K562 (cell line): ENCODE measurements around the gene TAF11. TPM values are rescaled to one million over a fixed set of nuclear protein-coding genes. Genes with fewer than 3 reads are reported as not detected.

Experiments used
- BCL6 ChIP-seq: fragments of 250-450 bp; sonication (Bioruptor Pico); IDR thresholded peaks from 2 replicates; pipeline ENCODE4 v1.4.0; 2020
- CREB3 ChIP-seq: fragments of 450-650 bp; conservative IDR thresholded peaks from 2 replicates; pipeline ENCODE4 v1.6.1; 2016; ENCODE audit warnings: missing genetic modification characterization, low read depth, mild to moderate bottlenecking, missing compliant biosample characterization, moderate library complexity
- DEAF1 ChIP-seq: fragments of 450-650 bp; formaldehyde crosslinking; IDR thresholded peaks from 2 replicates; pipeline ENCODE4 v1.4.0; 2020; ENCODE audit warnings: mild to moderate bottlenecking, moderate library complexity
- DNMT1 ChIP-seq: fragments of 450-650 bp; IDR thresholded peaks from 2 replicates; pipeline ENCODE4 v1.6.1; 2016; ENCODE audit warnings: antibody characterized with exemption, mild to moderate bottlenecking
- E2F8 ChIP-seq: fragments of 450-650 bp; IDR thresholded peaks from 2 replicates; pipeline ENCODE4 v1.7.1; 2018; ENCODE audit warnings: mild to moderate bottlenecking, low read depth; ENCODE audit not compliant: partially characterized antibody
- ELF1 ChIP-seq: fragments of 200-800 bp; sonication (Bioruptor generic); IDR thresholded peaks from 2 replicates; pipeline ENCODE4 v1.6.1; 2016; ENCODE audit warnings: missing genetic modification characterization, missing compliant biosample characterization
- FOXK2 ChIP-seq, 2 experiments: fragments of 450-650 bp; IDR thresholded peaks in 1 of 2; conservative IDR thresholded peaks in 1 of 2; 2 replicates each; pipeline ENCODE4 v1.6.1; 2016; ENCODE audit warnings: low read depth in 2 of 2, mild to moderate bottlenecking in 1 of 2
- GTF2B ChIP-seq: IDR thresholded peaks from 2 replicates; pipeline ENCODE4 v1.6.1; 2011; ENCODE audit not compliant: insufficient read length; ENCODE audit errors: extremely low read depth
- HNRNPK ChIP-seq: fragments of 200-400 bp; formaldehyde crosslinking; IDR thresholded peaks from one replicate; pipeline ENCODE4 v1.6.1; 2018; ENCODE audit warnings: mild to moderate bottlenecking, low read depth, low read length; ENCODE audit not compliant: poor library complexity, severe bottlenecking
- NCOA4 ChIP-seq: fragments of 450-650 bp; IDR thresholded peaks from 2 replicates; pipeline ENCODE4 v1.6.1; 2018; ENCODE audit warnings: mild to moderate bottlenecking; ENCODE audit not compliant: partially characterized antibody
- NFIX ChIP-seq: fragments of 250-450 bp; sonication (Bioruptor Pico); IDR thresholded peaks from 2 replicates; pipeline ENCODE4 v1.4.0; 2020; ENCODE audit warnings: low read depth, mild to moderate bottlenecking, moderate library complexity
- POLR2B ChIP-seq: fragments of 450-650 bp; IDR thresholded peaks from 2 replicates; pipeline ENCODE4 v1.6.1; 2018; ENCODE audit warnings: low read depth; ENCODE audit not compliant: partially characterized antibody
- POLR2G ChIP-seq: fragments of 200-400 bp; formaldehyde crosslinking; IDR thresholded peaks from 2 replicates; pipeline ENCODE4 v1.6.1; 2017; ENCODE audit warnings: low read depth, mild to moderate bottlenecking, antibody characterized with exemption, low read length, moderate library complexity
- POLR2H ChIP-seq: IDR thresholded peaks from 2 replicates; pipeline ENCODE4 v1.6.1; 2016; ENCODE audit warnings: missing genetic modification characterization, low read depth, mild to moderate bottlenecking, control low read depth, missing compliant biosample characterization, moderate library complexity
- SIN3A ChIP-seq, 2 experiments: fragments of 150-350 bp in 1 of 2; IDR thresholded peaks; 2 replicates each; pipeline ENCODE4 v1.6.1; 2011 to 2016; ENCODE audit warnings: borderline replicate concordance in 2 of 2, low read depth in 2 of 2, low read length in 2 of 2, mild to moderate bottlenecking in 2 of 2, moderate library complexity in 2 of 2; ENCODE audit not compliant: control insufficient read depth in 1 of 2
- SMARCB1 ChIP-seq: IDR thresholded peaks from 2 replicates; pipeline ENCODE4 v1.6.1; 2011; ENCODE audit warnings: improper control_type of control experiment, low read depth; ENCODE audit not compliant: insufficient read length
- SP2 ChIP-seq: IDR thresholded peaks from 2 replicates; pipeline ENCODE4 v1.6.1; 2011; ENCODE audit warnings: mild to moderate bottlenecking, low read depth, low read length, moderate library complexity; ENCODE audit not compliant: poor library complexity, severe bottlenecking; ENCODE audit errors: extremely low read depth
- ZBTB43 ChIP-seq: sonication (generic); formaldehyde crosslinking; IDR thresholded peaks from 2 replicates; pipeline ENCODE4 v1.8.0; 2023; ENCODE audit warnings: mild to moderate bottlenecking, missing genetic modification reagents
- ZNF232 ChIP-seq: sonication (generic); formaldehyde crosslinking; IDR thresholded peaks from 2 replicates; pipeline ENCODE4 v1.8.0; 2022; ENCODE audit warnings: mild to moderate bottlenecking, missing genetic modification reagents
- polyA plus RNA-seq, 8 experiments: library from polyadenylated mRNA; depleted of rRNA in 4 of 8; stranded (reverse) in 5 of 8; unstranded in 3 of 8; fragments of >200 nt; fragmentation: Nextera tagmentation in 2 of 8; fragmentation: Illumina TruSeq in 1 of 8; extraction: Ambion mirVana in 2 of 8; extraction: Trizol in 1 of 8; gene quantifications; 2 replicates each; pipeline versions ENCODE4 v1.2.1 to v1.2.3, GENCODE V29; 2011 to 2014; ENCODE audit warnings: inconsistent platforms in 1 of 8, missing spikeins in 1 of 8
- total RNA-seq, 7 experiments: library from RNA; depleted of rRNA in 6 of 7; stranded (reverse); fragments of >200 nt in 6 of 7; fragmentation: Illumina TruSeq in 2 of 7; extraction: Trizol in 2 of 7; gene quantifications; 2 replicates each; pipeline versions ENCODE4 v1.2.1 to v1.2.3, GENCODE V29; 2011 to 2021; ENCODE audit warnings: low replicate concordance in 1 of 7

The TAF11 gene
- total and polyA plus RNA-seq, 9 of the 15 experiments (the other 6 are each of a cell fraction or from before 2014, with no cell fraction given), result 40.9 to 91.9 (median 71.9) TPM

GRCh38 chr6:34887753-34888513 is at the start of gene TAF11 (continued):
- no peak for TF ChIP-seq CREB3 (tag)
- TF ChIP-seq SIN3A (IDR thresholded peaks at IDR 0.05; ENCODE audit: borderline replicate concordance in 2 of 2, control insufficient read depth in 1 of 2, low read depth in 2 of 2, low read length in 2 of 2), result peak; percentile 94 to 98
- peak; percentile 97 for TF ChIP-seq ELF1 (tag)
- peak; percentile 17 for TF ChIP-seq SP2
- peak; percentile 84 for TF ChIP-seq POLR2G
- TF ChIP-seq ZBTB43, result no peak
- TF ChIP-seq DNMT1, result no peak
- peak; percentile 92 for TF ChIP-seq POLR2B
- no peak for TF ChIP-seq BCL6 (CRISPR knock-in tag)
- no peak for TF ChIP-seq HNRNPK
- peak; percentile 15 for TF ChIP-seq NCOA4
- peak; percentile 88 for TF ChIP-seq GTF2B
- TF ChIP-seq E2F8, result peak; percentile 94
- peak; percentile 68 to 78 for TF ChIP-seq FOXK2 (conservative IDR thresholded peaks at IDR 0.05 in 1 of 2, IDR thresholded peaks at IDR 0.05 in 1 of 2; ENCODE audit: low read depth in 2 of 2)
- no peak for TF ChIP-seq NFIX (CRISPR knock-in tag)
- TF ChIP-seq POLR2H (tag), result peak; percentile 94
- TF ChIP-seq DEAF1 (CRISPR knock-in tag), result no peak
- TF ChIP-seq ZNF232 (CRISPR knock-in tag), result no peak
- TF ChIP-seq SMARCB1, result no peak
